GM19324 (cell line): Measurements from ENCODE around the gene DNASE2B.
"Not testable (repeated sequence)": the region's sequence is repeated elsewhere in the genome, so short reads cannot be mapped to it uniquely, and the experiment has no call there.

ENCODE experiments used
- ATAC-seq: cut with Tn5 transposase; IDR thresholded peaks from one replicate; pipeline ENCODE4 v1.9.1; 2021; ENCODE audit warnings: mild to moderate bottlenecking, moderate library complexity; ENCODE audit not compliant: unreplicated experiment, low FRiP score

Gene DNASE2B

GRCh38 chr1:84442747-84443646 is 44.7 kb downstream of the DNASE2B start:
- not testable (repeated sequence) for ATAC-seq

- ATAC-seq: not testable (repeated sequence)
Measured at GRCh38 chr1:84448704-84449103, 50.4 kb downstream of the DNASE2B start.

- no peak for ATAC-seq
Measured at GRCh38 chr1:84450910-84451309, 52.6 kb downstream of the DNASE2B start.

- no peak for ATAC-seq
Measured at GRCh38 chr1:84452436-84452835, 54.2 kb downstream of the DNASE2B start.

GRCh38 chr1:84462118-84462517 is 63.8 kb downstream of the DNASE2B start:
- ATAC-seq: no peak
